HFF-Myc (cell line): Measurements from ENCODE around the gene EXOC6B.

Experiments used
- DNase-seq: peaks from one replicate; pipeline ENCODE4 v3.0.0-alpha.2; 2011; ENCODE audit warnings: low read depth; ENCODE audit errors: extremely low read depth
- H3K4me3 ChIP-seq: replicated peaks from 2 replicates; pipeline ENCODE4 v1.5.1; 2011; ENCODE audit warnings: low read depth, mild to moderate bottlenecking, control low read depth, low read length
- TF ChIP-seq, protein P1 (sequence below): IDR thresholded peaks from 2 replicates; pipeline ENCODE4 v1.5.1; 2012; ENCODE audit warnings: mild to moderate bottlenecking, low read depth, low read length, control low read depth; ENCODE audit errors: missing control alignments

The EXOC6B gene

DNA sequence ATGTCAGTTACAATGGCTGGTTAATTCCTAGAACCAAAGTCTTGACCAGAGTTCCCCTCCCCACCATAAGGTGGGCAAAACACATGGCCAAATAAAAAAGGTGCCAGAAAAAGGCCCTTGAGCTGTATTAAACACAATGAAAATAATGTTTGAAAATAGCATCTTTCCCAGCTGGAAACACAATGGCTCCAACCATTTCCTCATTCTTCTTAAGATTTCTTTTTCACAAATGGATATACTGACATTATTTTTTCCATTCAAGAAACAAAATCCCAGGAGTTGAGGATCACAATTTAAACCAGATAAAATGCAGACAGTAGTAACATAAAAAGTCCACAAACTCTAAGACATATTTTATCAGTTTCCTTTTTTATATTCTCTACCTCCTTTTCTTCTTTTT, 143.8 kb downstream of the EXOC6B start:
- H3K4me3 ChIP-seq = no peak overlapping the region
- no peak for DNase-seq
- TF ChIP-seq, protein P1, sequence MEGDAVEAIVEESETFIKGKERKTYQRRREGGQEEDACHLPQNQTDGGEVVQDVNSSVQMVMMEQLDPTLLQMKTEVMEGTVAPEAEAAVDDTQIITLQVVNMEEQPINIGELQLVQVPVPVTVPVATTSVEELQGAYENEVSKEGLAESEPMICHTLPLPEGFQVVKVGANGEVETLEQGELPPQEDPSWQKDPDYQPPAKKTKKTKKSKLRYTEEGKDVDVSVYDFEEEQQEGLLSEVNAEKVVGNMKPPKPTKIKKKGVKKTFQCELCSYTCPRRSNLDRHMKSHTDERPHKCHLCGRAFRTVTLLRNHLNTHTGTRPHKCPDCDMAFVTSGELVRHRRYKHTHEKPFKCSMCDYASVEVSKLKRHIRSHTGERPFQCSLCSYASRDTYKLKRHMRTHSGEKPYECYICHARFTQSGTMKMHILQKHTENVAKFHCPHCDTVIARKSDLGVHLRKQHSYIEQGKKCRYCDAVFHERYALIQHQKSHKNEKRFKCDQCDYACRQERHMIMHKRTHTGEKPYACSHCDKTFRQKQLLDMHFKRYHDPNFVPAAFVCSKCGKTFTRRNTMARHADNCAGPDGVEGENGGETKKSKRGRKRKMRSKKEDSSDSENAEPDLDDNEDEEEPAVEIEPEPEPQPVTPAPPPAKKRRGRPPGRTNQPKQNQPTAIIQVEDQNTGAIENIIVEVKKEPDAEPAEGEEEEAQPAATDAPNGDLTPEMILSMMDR = no peak

DNA sequence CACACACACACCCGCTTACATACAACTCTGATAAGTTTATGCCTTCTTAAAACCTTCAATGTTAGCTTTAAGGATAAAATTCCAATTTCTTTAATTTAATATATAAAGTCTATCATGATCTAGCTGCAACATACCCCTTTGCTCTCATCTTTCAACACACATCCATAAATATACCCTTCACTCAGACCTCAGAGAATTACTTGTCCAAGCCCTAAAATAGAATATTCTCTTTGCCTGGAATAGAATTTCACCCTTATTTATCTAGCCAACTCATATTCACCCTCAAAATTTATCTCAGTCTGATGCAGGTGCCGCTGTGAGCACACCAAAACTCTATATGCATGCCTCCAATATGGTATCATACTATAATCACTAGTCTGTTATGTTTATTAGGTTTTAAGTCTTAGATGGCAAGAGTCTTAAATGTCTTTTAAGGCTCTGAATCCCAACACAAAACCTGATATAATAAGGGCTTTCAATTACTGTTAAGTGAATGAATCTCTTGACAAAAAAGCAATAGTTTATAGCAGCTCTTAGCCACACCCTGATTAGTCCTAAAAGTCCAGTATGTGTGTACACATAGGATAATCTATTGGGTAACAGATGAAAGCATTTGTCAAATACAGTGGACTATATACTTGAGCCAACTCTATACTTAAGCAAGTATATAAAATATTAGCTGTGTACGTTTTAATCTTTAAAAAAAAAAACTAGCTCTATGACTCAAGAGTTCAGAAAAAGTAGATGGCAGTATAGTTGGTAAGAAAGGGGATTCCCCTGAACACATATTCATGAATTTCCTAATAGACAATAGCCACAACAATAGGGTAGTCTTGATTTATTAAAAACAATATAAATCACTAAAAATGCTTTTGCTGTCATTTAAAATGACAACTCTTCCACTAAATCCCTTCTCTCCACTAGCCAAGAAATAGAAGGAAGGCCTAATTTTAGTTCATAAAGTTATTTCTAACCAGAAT, 144.5 kb downstream of the EXOC6B start:
- H3K4me3 ChIP-seq = no peak overlapping the region
- DNase-seq = no peak
- TF ChIP-seq, protein P1 = no peak

DNA sequence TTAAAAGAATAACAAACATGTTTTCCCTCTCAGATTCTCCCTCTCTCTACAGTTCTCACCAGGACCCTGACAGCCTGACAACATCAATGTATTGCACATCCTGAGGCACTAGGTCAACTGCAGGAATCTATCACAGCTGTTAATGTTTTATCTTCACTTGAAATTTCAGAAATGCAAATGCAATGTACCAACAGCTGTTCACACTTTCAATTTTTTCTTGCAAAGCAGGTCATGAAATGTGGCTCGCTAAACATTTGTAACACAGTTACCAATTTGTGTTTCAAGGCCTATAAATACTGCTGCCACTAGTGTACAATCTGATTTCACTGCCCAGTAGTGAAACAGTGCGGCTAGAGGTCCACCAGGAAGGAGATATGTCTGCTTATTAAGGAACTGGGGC, 147.8 kb downstream of the EXOC6B start:
- DNase-seq = no peak
- TF ChIP-seq, protein P1 = no peak
- H3K4me3 ChIP-seq = no peak overlapping the region

DNA sequence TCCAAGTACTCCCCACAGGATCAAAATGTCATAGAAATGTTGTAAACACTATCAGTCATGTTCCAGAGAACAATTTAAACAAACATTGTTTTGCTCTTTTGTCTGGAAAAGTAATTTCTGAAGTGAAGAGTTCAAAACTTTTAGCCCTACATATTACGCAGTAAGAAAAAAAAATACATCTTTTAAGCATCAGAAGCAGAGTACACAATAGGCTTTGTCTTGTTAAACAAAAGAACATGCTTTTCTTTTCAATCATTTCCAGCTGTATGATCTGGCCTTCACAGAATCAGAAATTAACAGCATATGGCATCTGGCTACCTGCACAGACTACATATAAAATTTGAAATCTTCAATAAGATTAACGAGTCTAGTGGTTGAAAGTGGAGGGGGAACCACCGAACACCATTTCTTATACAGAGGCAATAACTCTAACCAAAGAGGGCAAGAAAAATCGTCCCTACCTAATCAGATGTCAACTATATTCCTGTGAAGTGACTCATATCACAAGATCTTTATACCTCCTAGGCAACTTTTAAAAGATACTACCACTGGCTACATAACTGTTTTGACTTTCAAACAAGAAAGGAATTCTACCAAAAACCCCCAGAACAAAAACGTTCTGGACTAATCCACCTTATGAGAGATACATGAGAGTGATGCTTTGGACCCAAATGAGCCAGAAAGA, 149.3 kb downstream of the EXOC6B start:
- TF ChIP-seq, protein P1 = no peak
- DNase-seq = no peak
- no peak overlapping the region for H3K4me3 ChIP-seq

DNA sequence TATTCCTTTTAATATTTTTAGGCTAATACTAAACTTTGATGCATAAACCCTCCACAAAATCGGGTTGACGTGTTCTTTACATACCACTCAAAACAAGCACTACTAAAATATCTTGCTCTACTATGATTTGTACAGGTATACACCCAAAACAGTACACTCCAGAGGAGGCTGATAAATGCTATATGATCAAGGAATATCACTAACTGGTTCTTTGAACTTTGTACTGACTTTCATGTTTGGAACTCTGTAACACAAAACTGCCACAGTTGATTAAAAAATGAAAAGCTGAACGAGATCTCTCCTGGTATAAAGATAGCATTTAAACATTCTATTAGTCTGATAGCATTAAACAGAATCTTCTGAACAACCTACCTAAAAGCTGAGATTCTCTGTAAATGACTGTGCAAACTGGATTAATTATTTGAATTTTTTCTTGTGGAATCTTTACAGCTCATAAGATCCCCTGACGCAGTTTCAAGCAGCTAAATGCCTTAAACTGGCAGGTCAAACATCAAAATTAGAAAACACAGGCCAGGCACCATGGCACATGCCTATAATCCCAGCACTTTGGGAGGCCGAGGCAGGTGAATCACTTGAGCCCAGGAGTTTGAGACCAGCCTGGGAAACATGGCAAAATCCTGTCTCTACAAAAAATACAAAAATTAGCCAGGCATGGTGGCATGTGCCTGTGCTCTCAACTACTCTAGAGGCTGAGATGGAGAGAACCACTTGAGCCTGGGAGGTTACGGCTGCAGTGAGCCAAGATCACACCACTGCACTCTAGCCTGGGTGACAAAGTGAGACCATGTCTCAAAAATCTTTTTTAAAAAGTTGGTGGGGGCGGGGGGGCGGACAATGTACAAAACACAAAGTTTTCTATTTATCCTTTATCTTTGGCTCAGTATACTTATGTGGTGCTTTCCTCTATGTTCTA, 150.6 kb downstream of the EXOC6B start:
- no peak overlapping the region for H3K4me3 ChIP-seq
- DNase-seq = no peak

DNA sequence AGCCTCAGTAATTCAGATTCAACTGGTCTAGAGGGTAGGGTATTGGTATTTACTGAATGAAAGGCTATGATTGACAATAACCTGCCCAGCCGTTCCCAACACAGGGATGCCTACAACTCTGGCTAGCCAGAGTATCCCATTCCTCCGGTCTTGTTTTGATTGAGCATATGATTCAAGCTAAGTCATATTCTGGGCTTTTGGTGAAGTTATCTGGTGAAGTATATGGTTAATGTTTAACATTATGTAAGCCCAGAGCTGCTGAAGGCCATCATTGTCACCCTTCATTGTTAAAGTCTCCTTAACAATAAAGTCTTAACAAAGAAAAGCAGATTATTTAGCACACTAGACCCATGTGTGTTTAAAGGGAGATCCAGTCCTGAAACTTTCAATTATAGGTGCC, 152.6 kb downstream of the EXOC6B start:
- H3K4me3 ChIP-seq = no peak overlapping the region
- TF ChIP-seq, protein P1 = no peak
- DNase-seq = no peak

More for the DNA sequence above, 150.6 kb downstream of the EXOC6B start:
- TF ChIP-seq, protein P1 = no peak
